Stimulated activated CD8-positive, alpha-beta memory T cell treated with anti-CD3 and anti-CD28 coated beads, Interleukin-2, amount 100 ng/mL, for 1 hour (primary cell): Measurements from ENCODE around the gene OR7A5.
"Not testable (repeated sequence)": the region's sequence is repeated elsewhere in the genome, so short reads cannot be mapped to it uniquely, and the experiment has no call there.

Experiments used
- DNase-seq, 2 donors: peaks; one replicate each; pipeline ENCODE4 v3.0.0-alpha.2; 2020; ENCODE audit warnings: low read depth in 2 of 2

Gene OR7A5

DNA sequence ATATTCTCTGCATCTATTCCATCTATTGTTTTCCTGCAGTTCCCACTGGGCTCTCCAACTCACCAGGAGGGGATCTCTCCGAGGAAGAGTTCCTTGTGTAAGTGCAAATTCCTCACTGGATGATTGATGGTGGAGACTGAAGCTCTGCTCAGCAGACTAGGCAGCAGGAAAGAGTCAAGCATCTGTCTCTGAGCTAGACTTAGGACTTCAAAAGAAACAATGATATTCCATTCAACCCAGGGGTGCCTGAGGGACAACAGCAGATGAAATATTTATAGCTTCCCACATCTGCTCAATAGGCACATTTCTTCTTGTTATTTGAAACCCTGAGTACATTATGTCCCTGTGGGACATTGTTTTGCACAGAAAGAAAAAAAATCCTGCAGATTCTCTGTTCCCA is at the start of gene OR7A5, which contains the start of gene OR7C1:
TSS of gene OR7A5 (minus strand) at position 175 of the 400 bp plus-strand sequence. CDS start 6,944 bp downstream, outside the sequence.
TSS of gene OR7C1 (minus strand) at position 175 of the 400 bp plus-strand sequence. CDS start 35,049 bp downstream, outside the sequence.
- DNase-seq, result no peak

GRCh38 chr19:14871619-14872230 is 36.7 kb upstream of the OR7A5 start:
- DNase-seq, result no peak

- DNase-seq, result no peak
Measured at GRCh38 chr19:14868497-14868896, 33.5 kb upstream of the OR7A5 start.

- DNase-seq, result no peak
Measured at GRCh38 chr19:14848822-14849221, 13.8 kb upstream of the OR7A5 start, which contains the start of gene OR7A10. Gene OR7A10, minus strand, starts transcription at chr19:14848922. Its CDS starts 7,045 bp downstream, at chr19:14841877.

DNA sequence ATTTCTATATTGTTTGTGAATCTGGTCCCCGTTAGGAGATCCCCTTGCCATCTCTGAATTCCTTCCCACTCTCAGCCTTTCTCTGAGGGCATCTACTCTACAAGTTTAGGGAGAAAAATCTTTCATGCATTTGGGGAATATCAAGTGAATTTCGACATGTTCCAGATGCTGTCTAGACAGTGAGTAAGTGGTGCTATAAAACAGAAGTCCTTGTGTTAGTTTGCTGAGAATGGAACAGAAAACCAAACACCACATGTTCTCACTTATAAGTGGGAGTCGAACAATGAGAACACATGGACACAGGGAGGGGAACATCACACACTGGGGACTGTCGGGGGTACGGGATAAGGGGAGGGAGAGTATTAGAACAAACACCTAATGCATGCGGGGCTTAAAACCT is 8.6 kb upstream of the OR7A5 start:
- DNase-seq, result no peak

- DNase-seq, result no peak
Measured at GRCh38 chr19:14843169-14843568, 8.2 kb upstream of the OR7A5 start.

DNA sequence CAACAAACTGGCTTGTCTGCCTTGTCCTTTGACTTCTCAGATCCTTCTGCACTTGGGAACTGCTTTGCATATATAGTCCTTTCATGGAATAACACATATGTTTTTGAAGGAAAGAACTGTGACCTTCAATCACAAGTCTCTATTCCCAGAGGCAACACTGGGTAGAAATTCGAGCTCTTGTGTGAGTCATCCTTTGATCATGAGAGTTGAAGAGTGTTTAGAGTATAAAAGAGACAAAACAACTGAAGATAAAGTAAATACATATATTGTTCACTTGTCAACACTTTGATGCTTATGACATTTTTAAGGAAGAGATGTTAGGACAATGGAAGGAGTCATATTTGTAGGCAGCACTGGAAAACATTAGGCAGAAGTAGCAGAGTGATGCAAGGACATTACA is 5.2 kb upstream of the OR7A5 start:
- no peak for DNase-seq

- no peak for DNase-seq
Measured at GRCh38 chr19:14837391-14837790, 2.4 kb upstream of the OR7A5 start.

DNA sequence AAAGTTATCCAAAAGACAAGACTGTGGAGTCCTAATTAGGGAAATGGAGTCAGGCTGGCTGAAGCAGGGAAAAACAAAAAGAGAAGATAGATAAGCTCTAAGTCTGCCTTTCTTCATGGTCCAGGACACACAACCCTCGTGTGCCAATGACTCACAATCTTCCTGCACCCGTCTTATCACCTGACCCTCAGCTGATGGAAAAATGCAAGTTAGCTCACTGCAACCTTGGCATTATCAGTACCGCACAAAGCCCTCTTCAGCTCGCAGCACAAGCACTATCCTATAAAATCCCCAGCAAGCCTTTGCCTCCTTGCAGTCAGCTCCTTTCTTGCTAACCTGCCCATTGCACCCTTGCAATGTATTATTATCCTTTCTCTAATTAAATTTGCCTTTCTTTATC is 4.3 kb downstream of the OR7A5 start:
- no peak for DNase-seq

DNA sequence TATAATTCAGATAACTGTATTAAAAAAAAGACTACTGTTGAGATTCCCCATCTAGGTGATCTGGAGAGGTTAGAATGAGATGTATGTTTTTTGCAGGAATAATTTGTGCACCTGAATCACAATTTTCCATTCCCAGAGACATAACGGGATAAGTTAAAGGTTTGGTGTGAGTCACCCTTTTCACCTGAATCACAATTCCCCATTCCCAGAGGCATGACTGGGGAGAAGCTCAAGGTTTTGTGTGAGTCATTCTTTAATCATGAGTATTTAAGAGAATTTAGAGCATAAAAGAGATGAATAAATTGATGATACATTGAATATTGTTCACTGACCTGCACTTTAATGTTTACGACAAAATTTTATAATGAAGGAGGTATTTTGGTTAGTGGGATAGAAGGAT is 9.0 kb downstream of the OR7A5 start:
- no peak for DNase-seq

DNA sequence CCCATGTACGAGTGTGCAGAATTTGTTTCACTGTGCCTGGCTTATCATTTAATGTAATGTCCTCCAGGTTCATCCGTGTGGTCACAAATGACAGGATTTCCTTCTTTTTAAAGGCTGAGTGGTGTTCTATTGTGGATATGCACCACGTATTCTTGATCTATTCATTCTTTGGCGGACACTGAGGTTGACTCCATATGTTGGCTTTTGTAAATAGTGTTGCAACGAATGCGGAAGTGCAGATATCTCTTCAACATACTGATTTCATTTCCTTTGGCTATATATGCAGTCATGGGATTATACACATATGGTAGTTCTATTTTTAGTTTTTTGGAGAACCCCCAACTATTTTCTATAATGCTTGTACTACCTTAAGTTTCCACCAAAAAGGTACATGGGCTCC is 13.0 kb downstream of the OR7A5 start:
- no peak for DNase-seq

DNA sequence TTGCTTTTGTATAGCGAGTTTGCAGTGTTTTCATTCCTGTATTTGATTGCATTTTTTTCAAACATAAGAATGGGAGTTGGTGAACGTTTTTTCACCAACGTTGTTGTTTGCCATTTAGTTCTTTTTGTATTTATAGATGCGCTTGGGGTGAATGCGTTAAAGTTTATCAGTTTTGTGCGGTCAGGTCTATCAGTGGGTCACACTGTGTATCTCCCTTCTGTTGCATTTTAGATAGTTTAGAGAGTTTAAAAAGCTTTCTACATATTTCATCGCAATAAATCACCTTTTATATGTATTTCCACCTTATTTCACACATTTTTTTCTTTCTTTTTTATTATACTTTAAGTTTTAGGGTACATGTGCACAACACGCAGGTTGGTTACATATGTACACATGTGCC is 16.4 kb downstream of the OR7A5 start:
- DNase-seq, result no peak

DNA sequence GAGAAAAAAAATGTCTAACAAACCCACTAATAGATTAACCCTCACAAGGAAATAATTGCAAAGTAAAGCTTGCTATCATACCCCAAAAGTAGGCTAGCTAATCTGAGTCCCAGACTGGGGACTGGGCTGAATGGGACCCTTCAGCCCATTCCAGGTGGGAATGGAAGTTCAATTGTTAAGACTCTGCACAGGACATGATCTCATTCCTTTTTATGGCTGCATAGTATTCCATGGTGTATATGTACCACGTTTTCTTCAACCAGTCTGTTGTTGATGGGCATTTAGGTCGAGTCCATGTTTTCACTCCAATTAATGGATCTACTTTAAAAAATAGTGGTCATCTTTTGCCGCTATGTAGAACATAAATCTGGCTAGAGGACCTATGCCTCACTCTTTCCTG is 17.9 kb downstream of the OR7A5 start:
- no peak for DNase-seq

- no peak for DNase-seq
Measured at GRCh38 chr19:14814982-14815652, 19.9 kb downstream of the OR7A5 start.

DNA sequence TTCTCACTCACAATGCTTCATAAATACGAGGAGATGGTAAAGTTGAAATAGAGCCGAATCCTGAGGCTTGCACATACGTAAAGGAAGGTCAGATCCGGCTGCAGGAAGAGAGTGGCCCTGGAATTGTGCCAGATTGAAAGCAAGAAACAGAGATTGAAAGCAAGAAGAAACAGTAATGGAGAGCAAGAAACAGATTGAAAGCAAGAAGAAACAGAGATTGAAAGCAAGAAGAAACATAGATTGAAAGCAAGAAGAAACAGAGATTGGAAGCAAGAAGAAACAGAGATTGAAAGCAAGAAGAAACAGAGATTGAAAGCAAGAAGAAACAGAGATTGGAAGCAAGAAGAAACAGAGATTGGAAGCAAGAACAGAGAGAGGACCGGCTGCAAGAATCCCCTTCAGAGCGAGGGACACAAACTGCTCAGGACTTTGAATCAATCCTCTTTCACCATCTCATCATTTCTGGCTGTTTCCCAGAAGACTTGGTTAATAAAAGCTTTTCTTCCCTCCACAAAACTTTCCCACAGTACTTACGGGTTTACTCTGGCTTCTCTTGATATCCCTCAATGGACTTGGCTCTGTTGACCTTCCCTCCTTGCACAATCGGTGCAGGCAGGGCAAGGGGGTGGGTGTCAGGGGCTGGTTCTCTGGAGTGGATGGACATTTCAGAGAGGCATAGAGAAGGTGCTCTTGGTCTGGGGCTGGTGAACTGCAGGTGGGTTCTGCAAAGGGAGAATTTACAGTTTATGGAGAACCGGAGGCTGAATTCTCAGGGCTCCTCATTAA is 25.5 kb downstream of the OR7A5 start:
- no peak for DNase-seq

DNA sequence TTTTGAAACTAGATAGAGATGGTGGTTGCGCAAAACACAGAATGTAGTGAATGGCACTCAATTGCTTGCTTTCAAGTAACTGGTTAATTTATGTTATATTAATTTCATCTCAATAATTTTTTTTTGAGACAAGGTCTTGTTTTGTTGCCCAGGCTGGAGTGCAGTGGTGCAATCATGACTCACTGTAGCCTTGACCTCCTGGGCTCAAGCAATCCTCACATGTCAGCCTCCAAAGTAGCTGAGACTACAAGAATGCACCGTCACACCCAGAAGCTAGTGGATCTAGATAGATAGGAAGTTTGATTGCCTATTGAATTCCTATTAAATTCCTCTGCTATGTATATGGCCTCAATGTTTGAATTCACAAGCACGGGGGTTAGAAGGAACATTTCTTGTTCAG is 30.2 kb downstream of the OR7A5 start:
- DNase-seq, result no peak

DNA sequence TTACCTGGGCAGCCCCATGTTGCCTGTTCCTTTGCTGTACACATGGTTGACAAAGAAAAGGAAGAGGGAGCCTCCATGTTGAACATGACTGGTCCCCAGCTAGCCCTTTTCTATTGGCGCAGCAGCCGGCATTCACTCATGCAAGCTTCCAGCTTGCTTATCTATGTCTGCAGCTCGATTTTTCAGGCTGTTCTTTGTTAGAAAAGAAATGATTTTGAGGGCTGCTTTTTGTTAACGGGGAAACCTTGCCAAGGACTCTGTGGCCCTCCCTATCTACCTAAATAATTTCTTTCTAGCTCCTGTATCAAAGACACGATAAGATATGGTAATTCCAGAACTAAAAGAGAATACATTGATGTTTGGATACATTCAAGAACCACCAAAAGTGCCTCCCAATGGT is 36.2 kb downstream of the OR7A5 start:
- DNase-seq, result no peak

- no peak for DNase-seq
Measured at GRCh38 chr19:14796021-14796420, 39.0 kb downstream of the OR7A5 start.

GRCh38 chr19:14795078-14795721 is 39.8 kb downstream of the OR7A5 start:
- DNase-seq, result no peak

GRCh38 chr19:14792250-14792649 is 42.7 kb downstream of the OR7A5 start:
- not testable (repeated sequence) for DNase-seq

DNA sequence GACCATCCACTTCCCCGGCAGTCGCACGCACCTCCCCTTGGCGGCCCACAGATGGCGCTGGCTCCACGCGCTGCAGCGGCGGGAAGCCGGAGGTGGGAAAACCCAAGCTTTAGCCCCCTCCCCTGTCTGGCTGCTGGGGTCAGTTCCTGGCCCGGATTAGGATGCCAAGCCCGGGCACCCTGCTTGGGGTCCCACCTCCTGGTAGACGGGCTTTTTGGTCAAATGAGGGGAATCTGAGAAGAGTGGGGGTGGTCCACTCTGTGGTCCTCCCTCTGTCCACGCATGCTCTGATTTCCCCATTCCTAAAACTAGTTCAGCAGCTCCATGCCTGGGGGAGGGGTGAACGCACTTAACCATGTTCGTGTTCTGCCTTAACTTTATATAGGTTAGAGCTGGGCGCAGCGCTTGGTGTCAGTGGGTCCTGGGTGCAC is 48.5 kb downstream of the OR7A5 start:
- no peak for DNase-seq
